G401.6 (cell line): Measurements from ENCODE around the gene GPR50.

Experiments used
- FAIRE-seq: peaks from 2 replicates; lab custom pipeline; 2012; peaks lifted over from hg19 to GRCh38; lab: Jason Lieb, UNC

Gene GPR50

GRCh38 chrX:151176231-151176750, at the start of gene GPR50:
Gene GPR50 (plus strand): TSS chrX:151176584. CDS start chrX:151176722, 138 bp downstream.
- no peak for FAIRE-seq

GRCh38 chrX:151132531-151132930, 43.9 kb upstream of the GPR50 start:
- FAIRE-seq: no peak

- FAIRE-seq: peak; percentile 82
Observed at GRCh38 chrX:151151665-151152267, 24.6 kb upstream of the GPR50 start.

- no peak for FAIRE-seq
Observed at GRCh38 chrX:151153086-151153485, 23.3 kb upstream of the GPR50 start.

GRCh38 chrX:151153667-151154066, 22.7 kb upstream of the GPR50 start:
- FAIRE-seq: no peak

- no peak for FAIRE-seq
Observed at GRCh38 chrX:151155234-151155633, 21.1 kb upstream of the GPR50 start.

GRCh38 chrX:151161690-151162089, 14.7 kb upstream of the GPR50 start:
- FAIRE-seq: no peak

GRCh38 chrX:151167791-151168345, 8.5 kb upstream of the GPR50 start:
- FAIRE-seq: no peak

GRCh38 chrX:151169783-151170182, 6.6 kb upstream of the GPR50 start:
- no peak for FAIRE-seq

GRCh38 chrX:151174581-151175282, 1.7 kb upstream of the GPR50 start:
- no peak for FAIRE-seq

- FAIRE-seq: no peak
Observed at GRCh38 chrX:151175283-151176062, 911 bp upstream of the GPR50 start.

- no peak for FAIRE-seq
Observed at GRCh38 chrX:151177141-151178027, 1.0 kb downstream of the GPR50 start.

GRCh38 chrX:151178746-151179145, 2.4 kb downstream of the GPR50 start:
- no peak for FAIRE-seq

GRCh38 chrX:151180400-151180799, 4.0 kb downstream of the GPR50 start:
- FAIRE-seq: no peak

GRCh38 chrX:151181088-151181487, 4.7 kb downstream of the GPR50 start:
- FAIRE-seq: no peak

- no peak for FAIRE-seq
Observed at GRCh38 chrX:151183233-151183753, 6.9 kb downstream of the GPR50 start.

- no peak for FAIRE-seq
Observed at GRCh38 chrX:151183912-151184565, 7.7 kb downstream of the GPR50 start.

- no peak for FAIRE-seq
Observed at GRCh38 chrX:151184705-151185104, 8.3 kb downstream of the GPR50 start.

- no peak for FAIRE-seq
Observed at GRCh38 chrX:151206871-151207270, 30.5 kb downstream of the GPR50 start.

- no peak for FAIRE-seq
Observed at GRCh38 chrX:151225843-151226242, 49.5 kb downstream of the GPR50 start.

- FAIRE-seq: no peak
Observed at GRCh38 chrX:151226941-151227340, 50.6 kb downstream of the GPR50 start.
